OCI-LY3 (cell line): ENCODE results near the gene CHD9.

Source experiments
- CTCF ChIP-seq: fragments of 200-600, 300-600 bp; sonication (generic); IDR thresholded peaks from 2 replicates; pipeline ENCODE4 v1.5.1; 2014; ENCODE audit warnings: antibody characterized with exemption, low read length, low read depth
- EZH2phosphoT487 ChIP-seq: fragments of 200-600 bp; shearing (Covaris generic); IDR thresholded peaks from 2 replicates; pipeline ENCODE4 v1.6.1; 2018; ENCODE audit warnings: antibody characterized with exemption, mixed run types, low read depth

GRCh38 chr16:53211253-53211652 is 156.5 kb downstream of the CHD9 start:
- TF ChIP-seq CTCF (no peak), EZH2phosphoT487 (no peak)
